Naive B cell (primary cell): ENCODE results near the gene VSTM2L. TPM values are rescaled to one million over a fixed set of nuclear protein-coding genes. Genes with fewer than 3 reads are reported as not detected.

Source experiments
- ATAC-seq, 2 donors: fragments of 150-1000 bp; cut with Tn5 transposase; 2 replicates each; pipeline ENCODE4 v1.10.0; 2021; ENCODE audit warnings: low read depth in 2 of 2, mild to moderate bottlenecking in 2 of 2, moderate library complexity in 2 of 2
- DNase-seq: peaks from one replicate; pipeline ENCODE4 v3.0.0; 2022
- H3K27ac Mint-ChIP-seq, 6 donors: one replicate each; pipeline ENCODE4 v1.8.0; 2020 to 2022; ENCODE audit warnings: mild to moderate bottlenecking in 6 of 6, mixed read lengths in 6 of 6, moderate library complexity in 5 of 6, inconsistent platforms in 2 of 6
- H3K27me3 Mint-ChIP-seq, 3 donors: one replicate each; pipeline ENCODE4 v1.8.0; 2021 to 2022; ENCODE audit warnings: mixed read lengths in 3 of 3, mild to moderate bottlenecking in 1 of 3
- H3K36me3 Mint-ChIP-seq, 2 donors: one replicate each; pipeline ENCODE4 v1.8.0; 2020 to 2022; ENCODE audit warnings: mixed read lengths in 2 of 2, inconsistent platforms in 1 of 2, mild to moderate bottlenecking in 1 of 2
- H3K4me1 Mint-ChIP-seq, 3 donors: one replicate each; pipeline ENCODE4 v1.8.0; 2020 to 2022; ENCODE audit warnings: mixed read lengths in 3 of 3, inconsistent platforms in 1 of 3, mild to moderate bottlenecking in 1 of 3, moderate library complexity in 1 of 3
- H3K4me3 Mint-ChIP-seq, 8 donors: one replicate each; pipeline ENCODE4 v1.8.0; 2020 to 2022; ENCODE audit warnings: mild to moderate bottlenecking in 8 of 8, mixed read lengths in 8 of 8, moderate library complexity in 8 of 8, inconsistent platforms in 2 of 8
- H3K9me3 Mint-ChIP-seq, 7 donors: one replicate each; pipeline ENCODE4 v1.8.0; 2020 to 2022; ENCODE audit warnings: mixed read lengths in 7 of 7, mild to moderate bottlenecking in 5 of 7, inconsistent platforms in 2 of 7, moderate library complexity in 1 of 7
- polyA plus RNA-seq, 6 donors: library from polyadenylated mRNA; unstranded; fragments of 300-500 nt; fragmentation: Illumina TruSeq; gene quantifications; one replicate each; pipeline ENCODE4 v1.2.3, GENCODE V29; 2021; ENCODE audit warnings: low read depth in 6 of 6

The VSTM2L gene
- polyA plus RNA-seq, 6 donors from 2014 or later = not detected

DNA sequence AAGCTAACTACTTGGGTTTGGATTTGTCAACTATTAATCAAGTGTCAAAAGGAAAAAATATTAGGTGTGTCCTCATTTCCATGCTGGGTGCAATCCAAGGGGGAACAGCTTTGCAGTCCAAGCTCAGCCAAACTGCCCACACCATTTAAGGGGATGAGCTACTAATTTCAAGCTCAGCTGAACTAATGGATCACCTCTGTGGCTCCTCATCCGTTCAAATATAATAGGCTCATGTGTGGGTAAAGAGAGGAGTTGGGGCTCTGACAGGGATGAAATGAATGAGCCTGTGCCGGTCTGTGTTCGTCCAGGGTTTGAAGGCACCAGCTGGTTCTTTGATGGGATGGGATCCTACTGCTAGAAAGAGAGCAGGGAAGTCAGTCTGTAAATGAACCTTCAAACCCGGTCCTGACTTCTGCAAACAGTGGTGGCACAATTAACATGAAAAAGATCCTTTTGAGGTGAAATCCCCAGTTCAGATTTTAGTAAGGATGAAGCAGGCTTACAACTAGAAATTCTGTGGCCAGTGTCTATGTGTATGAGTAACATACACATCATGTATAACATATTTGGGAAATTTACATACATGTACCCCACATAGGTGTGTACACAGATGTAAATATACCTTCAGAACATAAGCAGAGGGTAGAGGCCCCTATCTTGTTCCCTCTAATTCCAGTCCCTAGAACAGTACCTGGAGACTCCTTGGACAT, 88.4 kb downstream of the VSTM2L start:
- no peaks in the 10 kb centered on the region for H3K27me3 Mint-ChIP-seq
- ATAC-seq (no peak), DNase-seq (no peak)
- peak overlapping the region in 3 of 6 donors; percentile 46 to 81 (median 73) for H3K27ac Mint-ChIP-seq
- H3K4me1 Mint-ChIP-seq = peaks cover 12 to 16% (median 15%) of the 10 kb centered on the region in 3 donors
- no peaks in the 10 kb centered on the region for H3K9me3 Mint-ChIP-seq
- H3K4me3 Mint-ChIP-seq = peak overlapping the region in 1 of 8 donors; percentile 14
- peaks cover 10 to 22% of the 10 kb centered on the region in 2 donors for H3K36me3 Mint-ChIP-seq

DNA sequence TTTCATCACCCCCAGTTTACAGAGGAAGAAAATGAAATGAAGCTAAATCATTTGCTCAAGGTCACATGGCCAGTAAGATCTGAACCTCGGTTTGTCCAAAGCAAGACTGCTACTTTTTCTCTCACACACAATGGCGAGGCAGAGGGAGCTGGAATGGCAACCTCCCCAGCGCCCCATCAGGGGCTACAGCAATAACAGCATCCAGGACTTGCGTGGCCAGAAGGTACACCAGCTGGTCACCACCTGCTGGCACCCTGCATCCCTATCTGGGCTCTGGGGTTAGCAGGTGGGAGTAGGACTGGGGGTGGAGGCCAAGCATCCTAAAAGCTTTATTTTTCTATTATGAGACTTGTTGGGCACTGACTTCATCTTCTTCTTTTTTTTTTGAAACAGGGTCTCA, 89.0 kb downstream of the VSTM2L start:
- Mint-ChIP-seq H3K27ac (no peak overlapping the region), H3K4me1 (peaks cover 12 to 16% (median 15%) of the 10 kb centered on the region in 3 donors), H3K4me3 (no peak overlapping the region), H3K27me3 (no peaks in the 10 kb centered on the region), H3K36me3 (peaks cover 10 to 25% of the 10 kb centered on the region in 2 donors), H3K9me3 (no peaks in the 10 kb centered on the region)
- no peak for ATAC-seq
- DNase-seq = no peak

DNA sequence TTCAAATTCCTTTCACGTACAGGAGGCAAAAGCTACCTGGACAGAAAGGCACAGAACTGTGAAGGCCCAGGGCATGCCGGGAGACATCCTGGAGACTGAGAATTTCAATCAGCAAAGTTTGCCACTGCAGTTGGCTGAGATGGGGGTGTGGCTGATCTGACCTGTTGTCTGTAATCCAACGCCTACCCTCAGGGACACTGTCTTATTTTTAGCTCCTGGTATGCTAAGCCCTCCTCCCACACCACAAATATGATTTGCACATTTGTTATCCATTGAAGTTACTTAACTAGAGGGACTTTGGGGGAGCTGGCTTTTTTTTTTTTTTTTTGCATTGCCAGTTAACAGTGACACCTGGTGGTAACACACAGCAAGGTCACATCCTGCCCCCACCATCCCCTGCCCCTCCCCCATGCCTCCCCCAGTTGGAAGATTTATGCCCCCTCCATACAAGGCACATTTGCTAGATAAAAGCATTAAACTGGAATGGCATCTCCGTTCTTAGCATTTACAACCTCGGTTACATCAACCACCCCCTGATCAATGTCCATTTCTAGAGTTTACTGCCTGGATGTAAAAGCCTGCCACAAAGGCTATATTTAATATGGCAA, 90.0 kb downstream of the VSTM2L start:
- peak; percentile 27 for DNase-seq
- H3K4me1 Mint-ChIP-seq = peaks cover 12 to 16% (median 15%) of the 10 kb centered on the region in 3 donors

DNA sequence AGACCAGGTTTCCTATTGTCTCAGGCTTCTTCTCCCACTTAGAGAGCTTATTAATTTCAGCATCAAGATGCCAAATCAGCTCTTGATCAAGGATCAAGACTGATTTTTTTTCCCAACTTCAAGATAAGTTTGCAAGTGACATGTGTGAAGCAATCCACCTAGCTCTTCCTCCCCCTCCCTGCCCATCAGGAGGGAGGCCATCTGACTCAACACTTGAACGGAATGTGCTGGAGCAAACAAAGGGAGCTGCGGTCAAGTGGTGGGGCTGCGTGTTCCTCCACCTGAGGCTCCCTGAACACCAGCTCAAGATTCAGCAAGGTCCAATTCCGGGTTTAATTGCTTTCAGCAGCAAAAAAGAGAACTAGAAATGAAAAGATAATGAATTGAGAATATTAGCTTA, 91.6 kb downstream of the VSTM2L start:
- H3K36me3 Mint-ChIP-seq = peaks cover 10 to 28% of the 10 kb centered on the region in 2 donors
- H3K9me3 Mint-ChIP-seq = no peaks in the 10 kb centered on the region
- H3K4me1 Mint-ChIP-seq = peaks cover 12 to 18% (median 15%) of the 10 kb centered on the region in 3 donors
- no peak overlapping the region for H3K4me3 Mint-ChIP-seq
- peak overlapping the region in 2 of 6 donors; percentile 42 to 60 for H3K27ac Mint-ChIP-seq
- ATAC-seq (no peak), DNase-seq (no peak)
- no peaks in the 10 kb centered on the region for H3K27me3 Mint-ChIP-seq

More for the DNA sequence above, 90.0 kb downstream of the VSTM2L start:
- no peaks in the 10 kb centered on the region for H3K9me3 Mint-ChIP-seq
- peaks cover 10 to 25% of the 10 kb centered on the region in 2 donors for H3K36me3 Mint-ChIP-seq
- H3K4me3 Mint-ChIP-seq = peak overlapping the region in 1 of 8 donors; percentile 25
- no peaks in the 10 kb centered on the region for H3K27me3 Mint-ChIP-seq
- ATAC-seq = no peak
- peak overlapping the region in 1 of 6 donors; percentile 58 for H3K27ac Mint-ChIP-seq

Other genes with a start within 250 kb of the VSTM2L start
- gene CTNNBL1, start 209.1 kb upstream of the VSTM2L start, polyA plus RNA-seq = 100 to 1,000 TPM; 102 to 200 (median 125) TPM
- 10 to 100 TPM in 5 of 6 donors, 1 to 10 TPM in 1; 2.2 to 21.4 (median 16.9) TPM for gene TTI1, start 130.3 kb downstream of the VSTM2L start, polyA plus RNA-seq
- gene RPRD1B, start 130.6 kb downstream of the VSTM2L start, polyA plus RNA-seq = 1 to 10 TPM in 5 of 6 donors, not detected in 1; 2.8 to 4.4 (median 4.2) TPM